ENCODE measurements around the gene GRB10.

Gene GRB10

DNA sequence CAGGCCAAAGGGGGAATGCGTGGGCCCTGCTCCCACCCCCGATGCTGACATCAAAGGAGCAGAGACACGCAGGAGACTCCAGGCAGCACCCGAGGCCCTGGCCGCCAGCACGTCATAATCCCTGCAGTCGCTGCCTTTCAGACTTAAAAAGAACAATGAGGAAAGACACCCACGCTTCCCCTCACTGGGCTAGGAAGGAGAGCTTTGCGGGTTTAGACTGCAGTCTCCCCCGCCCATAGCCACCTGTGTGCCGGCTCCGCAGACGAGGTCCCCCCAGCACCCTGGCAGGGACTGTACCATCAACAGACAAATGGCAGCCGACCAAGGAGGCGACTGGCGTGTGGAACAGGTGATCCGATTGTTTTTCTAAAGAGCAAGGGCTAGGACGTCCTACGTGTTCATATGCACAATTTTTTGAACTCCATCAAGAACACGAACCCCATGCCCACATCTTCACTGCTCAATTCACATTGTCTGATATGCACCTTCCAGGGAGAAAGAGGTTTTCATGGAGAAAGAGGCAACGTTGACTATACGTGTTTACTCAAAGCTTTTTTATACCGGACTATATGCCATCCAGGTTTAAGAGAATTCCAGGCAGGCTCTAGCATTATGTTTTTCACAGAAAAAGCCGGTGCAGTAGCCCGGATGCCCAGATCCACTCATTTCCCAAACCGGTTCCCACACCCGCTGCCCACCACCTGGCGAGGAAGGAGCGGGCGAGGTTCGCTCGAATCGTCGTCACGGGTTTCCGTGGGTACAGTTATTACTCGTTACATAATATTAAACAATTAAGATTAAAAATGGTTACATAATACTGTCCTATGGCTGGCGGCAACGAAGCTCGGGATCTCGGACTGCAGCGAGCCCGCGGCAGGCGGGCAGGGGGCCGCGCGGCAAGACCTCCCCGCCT lies 1.1 kb downstream of the GRB10 start:
- peak in 1 of 3 experiments; percentile 3 for TF ChIP-seq CTCF (IDR thresholded peaks at IDR 0.05; ENCODE audit: unreplicated experiment in 3 of 3)
- Mint-ChIP-seq H3K27ac (no peak overlapping the region), H3K27me3 (ENCODE audit: low read depth) (peaks cover 54% of the 10 kb centered on the region), H3K4me3 (peak overlapping the region; percentile 56 to 72 (median 66)), H3K9me3 (peaks cover 4% of the 10 kb centered on the region), H3K4me1 (peaks cover 50% of the 10 kb centered on the region), H3K36me3 (ENCODE audit: low read depth) (peaks cover 41% of the 10 kb centered on the region)

- Mint-ChIP-seq H3K4me1 (peaks cover 44% of the 10 kb centered on the region), H3K36me3 (ENCODE audit: low read depth) (peaks cover 31% of the 10 kb centered on the region), H3K27me3 (ENCODE audit: low read depth) (peaks cover 51% of the 10 kb centered on the region), H3K4me3 (no peak overlapping the region), H3K27ac (peak overlapping the region in 1 of 3 experiments; percentile 36), H3K9me3 (no peaks in the 10 kb centered on the region)
- TF ChIP-seq CTCF (IDR thresholded peaks at IDR 0.05; ENCODE audit: unreplicated experiment in 3 of 3), result no peak
Observed at GRCh38 chr7:50780436-50780835, 2.3 kb downstream of the GRB10 start.

- H3K9me3 Mint-ChIP-seq, result no peaks in the 10 kb centered on the region
- peaks cover 29% of the 10 kb centered on the region for H3K36me3 Mint-ChIP-seq (ENCODE audit: low read depth)
- peaks cover 40% of the 10 kb centered on the region for H3K4me1 Mint-ChIP-seq
- no peak for TF ChIP-seq CTCF (IDR thresholded peaks at IDR 0.05; ENCODE audit: unreplicated experiment in 3 of 3)
- peak overlapping the region in 1 of 3 experiments; percentile 37 for H3K27ac Mint-ChIP-seq
- peaks cover 43% of the 10 kb centered on the region for H3K27me3 Mint-ChIP-seq (ENCODE audit: low read depth)
- H3K4me3 Mint-ChIP-seq, result peak overlapping the region in 1 of 3 experiments; percentile 37
Observed at GRCh38 chr7:50779427-50779826, 3.3 kb downstream of the GRB10 start.

DNA sequence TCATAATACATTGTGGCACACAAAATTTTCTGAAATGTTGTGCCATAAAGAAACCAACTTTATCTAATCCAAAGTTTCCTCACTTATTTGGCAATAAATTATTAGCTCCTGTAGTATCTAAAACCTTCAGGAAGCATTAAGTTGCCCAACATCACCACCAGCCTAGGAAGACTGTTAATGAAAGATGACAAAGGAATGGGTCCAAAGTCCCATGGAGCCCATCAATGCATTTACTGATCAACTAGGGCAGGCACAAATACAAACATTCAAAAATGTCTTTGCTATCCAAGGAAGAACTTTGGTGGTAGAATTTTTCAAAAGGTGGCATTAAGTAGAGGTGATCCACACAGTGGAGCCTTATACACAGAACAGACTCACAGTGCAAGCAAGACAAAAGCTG lies 4.5 kb downstream of the GRB10 start:
- TF ChIP-seq CTCF (IDR thresholded peaks at IDR 0.05; ENCODE audit: unreplicated experiment in 3 of 3), result no peak
- H3K4me1 Mint-ChIP-seq, result peaks cover 33% of the 10 kb centered on the region
- no peak overlapping the region for H3K4me3 Mint-ChIP-seq
- peaks cover 31% of the 10 kb centered on the region for H3K27me3 Mint-ChIP-seq (ENCODE audit: low read depth)
- peaks cover 29% of the 10 kb centered on the region for H3K36me3 Mint-ChIP-seq (ENCODE audit: low read depth)
- H3K9me3 Mint-ChIP-seq, result no peaks in the 10 kb centered on the region
- no peak overlapping the region for H3K27ac Mint-ChIP-seq

- no peak overlapping the region for H3K27ac Mint-ChIP-seq
- peaks cover 15% of the 10 kb centered on the region for H3K27me3 Mint-ChIP-seq (ENCODE audit: low read depth)
- peaks cover 46% of the 10 kb centered on the region for H3K36me3 Mint-ChIP-seq (ENCODE audit: low read depth)
- no peak overlapping the region for H3K4me3 Mint-ChIP-seq
- peaks cover 34% of the 10 kb centered on the region for H3K4me1 Mint-ChIP-seq
- TF ChIP-seq CTCF (IDR thresholded peaks at IDR 0.05; ENCODE audit: unreplicated experiment in 3 of 3), result no peak
- H3K9me3 Mint-ChIP-seq, result peaks cover 7% of the 10 kb centered on the region
Observed at GRCh38 chr7:50775836-50776235, 6.9 kb downstream of the GRB10 start.

GRCh38 chr7:50775231-50775630 lies 7.5 kb downstream of the GRB10 start:
- Mint-ChIP-seq H3K27ac (no peak overlapping the region), H3K27me3 (ENCODE audit: low read depth) (peaks cover 11% of the 10 kb centered on the region), H3K4me3 (no peak overlapping the region), H3K9me3 (peaks cover 7% of the 10 kb centered on the region), H3K36me3 (ENCODE audit: low read depth) (peaks cover 45% of the 10 kb centered on the region), H3K4me1 (peaks cover 28% of the 10 kb centered on the region)
- TF ChIP-seq CTCF (IDR thresholded peaks at IDR 0.05; ENCODE audit: unreplicated experiment in 3 of 3), result no peak

Measured in nephron (organoid).